Measurements from ENCODE around the gene CPXM2.

CPXM2 gene

DNA sequence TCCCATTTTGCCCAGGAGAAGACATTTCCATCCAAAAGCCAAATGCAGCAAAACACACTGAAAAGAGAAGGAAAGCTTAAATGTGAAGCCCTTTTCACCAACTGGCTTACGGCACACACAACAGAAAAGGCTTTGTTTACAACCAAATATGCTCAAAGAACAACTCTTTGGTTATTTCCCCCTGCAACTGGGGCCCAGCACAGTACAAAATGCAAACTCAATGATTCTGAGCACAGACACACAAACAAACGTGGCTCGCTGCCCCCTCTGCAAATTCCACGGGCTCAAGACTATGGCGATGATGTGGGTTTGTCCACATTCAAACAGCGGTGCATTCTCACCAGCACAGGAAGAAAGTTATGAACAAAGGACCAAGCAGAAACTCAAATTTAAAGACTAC, 5.3 kb downstream of the CPXM2 start:
- H3K4me3 ChIP-seq (ENCODE audit: low read depth, low read length) = no peak overlapping the region
- no peak for DNase-seq (ENCODE audit: low read depth)
- TF ChIP-seq, protein P1, sequence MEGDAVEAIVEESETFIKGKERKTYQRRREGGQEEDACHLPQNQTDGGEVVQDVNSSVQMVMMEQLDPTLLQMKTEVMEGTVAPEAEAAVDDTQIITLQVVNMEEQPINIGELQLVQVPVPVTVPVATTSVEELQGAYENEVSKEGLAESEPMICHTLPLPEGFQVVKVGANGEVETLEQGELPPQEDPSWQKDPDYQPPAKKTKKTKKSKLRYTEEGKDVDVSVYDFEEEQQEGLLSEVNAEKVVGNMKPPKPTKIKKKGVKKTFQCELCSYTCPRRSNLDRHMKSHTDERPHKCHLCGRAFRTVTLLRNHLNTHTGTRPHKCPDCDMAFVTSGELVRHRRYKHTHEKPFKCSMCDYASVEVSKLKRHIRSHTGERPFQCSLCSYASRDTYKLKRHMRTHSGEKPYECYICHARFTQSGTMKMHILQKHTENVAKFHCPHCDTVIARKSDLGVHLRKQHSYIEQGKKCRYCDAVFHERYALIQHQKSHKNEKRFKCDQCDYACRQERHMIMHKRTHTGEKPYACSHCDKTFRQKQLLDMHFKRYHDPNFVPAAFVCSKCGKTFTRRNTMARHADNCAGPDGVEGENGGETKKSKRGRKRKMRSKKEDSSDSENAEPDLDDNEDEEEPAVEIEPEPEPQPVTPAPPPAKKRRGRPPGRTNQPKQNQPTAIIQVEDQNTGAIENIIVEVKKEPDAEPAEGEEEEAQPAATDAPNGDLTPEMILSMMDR (conservative IDR thresholded peaks at IDR 0.05; ENCODE audit: low read depth, low read length) = no peak

DNA sequence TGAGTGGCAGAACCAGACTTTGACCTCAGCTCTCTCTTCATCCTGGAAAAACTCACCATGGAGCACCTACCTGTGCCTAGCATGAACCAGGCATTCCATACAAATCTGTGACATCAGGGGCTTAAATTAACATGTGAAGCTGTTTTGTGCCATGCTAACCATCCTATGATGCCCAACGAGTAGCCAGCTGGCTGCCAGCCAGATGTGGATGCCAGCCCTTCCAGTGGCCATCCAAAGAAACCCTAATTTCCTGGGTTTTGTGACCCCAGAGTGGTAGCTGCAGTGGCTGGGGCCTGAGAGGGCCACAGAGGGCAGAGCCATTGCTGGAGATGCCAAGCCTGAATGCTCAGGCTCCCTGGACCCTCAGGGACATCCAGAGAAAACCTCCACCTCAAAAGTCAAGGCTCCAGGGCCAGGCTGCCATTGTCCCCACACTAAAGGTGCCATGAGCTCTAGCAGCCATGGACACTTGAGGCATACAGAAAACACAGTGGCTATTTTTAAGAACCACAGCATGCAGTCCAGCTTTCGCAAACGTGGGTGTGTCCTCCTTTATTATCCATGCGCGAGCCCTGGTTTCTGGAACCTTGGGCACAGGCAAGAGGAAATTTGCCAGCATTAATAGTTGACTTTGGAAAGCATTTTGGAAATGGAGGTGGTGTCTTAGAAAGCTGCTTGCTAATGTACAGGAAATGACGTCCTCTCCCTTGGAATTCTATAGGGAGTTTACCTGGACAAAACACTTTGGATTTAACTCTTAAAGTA, 6.0 kb downstream of the CPXM2 start:
- no peak overlapping the region for H3K4me3 ChIP-seq (ENCODE audit: low read depth, low read length)
- DNase-seq (ENCODE audit: low read depth) = no peak
- TF ChIP-seq, protein P1 (conservative IDR thresholded peaks at IDR 0.05; ENCODE audit: low read depth, low read length) = no peak

DNA sequence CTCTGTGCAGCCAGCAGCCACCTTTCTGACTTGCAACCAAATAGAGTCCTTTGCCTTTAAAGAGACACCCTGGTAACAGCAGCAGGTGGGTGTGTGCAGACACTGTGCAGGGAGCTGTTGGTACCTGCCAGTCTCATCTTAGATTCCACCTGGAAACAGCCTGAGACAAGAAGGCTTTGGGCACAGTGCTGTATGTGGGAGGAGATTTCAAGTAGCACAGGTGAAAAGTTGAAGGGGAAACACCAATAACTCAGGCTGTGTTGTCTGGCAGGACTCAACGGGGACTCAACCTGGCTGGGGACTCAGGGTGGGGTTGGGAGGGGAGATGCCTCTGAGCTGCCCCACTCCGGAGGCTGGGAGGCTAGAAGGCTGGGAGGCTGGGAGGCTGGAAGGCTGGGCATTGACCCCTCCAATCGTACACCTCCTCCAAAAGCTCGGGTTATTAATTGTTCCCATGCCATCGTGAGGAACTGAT, 6.7 kb downstream of the CPXM2 start:
- TF ChIP-seq, protein P1 (conservative IDR thresholded peaks at IDR 0.05; ENCODE audit: low read depth, low read length) = no peak
- DNase-seq (ENCODE audit: low read depth) = no peak
- H3K4me3 ChIP-seq (ENCODE audit: low read depth, low read length) = no peak overlapping the region

DNA sequence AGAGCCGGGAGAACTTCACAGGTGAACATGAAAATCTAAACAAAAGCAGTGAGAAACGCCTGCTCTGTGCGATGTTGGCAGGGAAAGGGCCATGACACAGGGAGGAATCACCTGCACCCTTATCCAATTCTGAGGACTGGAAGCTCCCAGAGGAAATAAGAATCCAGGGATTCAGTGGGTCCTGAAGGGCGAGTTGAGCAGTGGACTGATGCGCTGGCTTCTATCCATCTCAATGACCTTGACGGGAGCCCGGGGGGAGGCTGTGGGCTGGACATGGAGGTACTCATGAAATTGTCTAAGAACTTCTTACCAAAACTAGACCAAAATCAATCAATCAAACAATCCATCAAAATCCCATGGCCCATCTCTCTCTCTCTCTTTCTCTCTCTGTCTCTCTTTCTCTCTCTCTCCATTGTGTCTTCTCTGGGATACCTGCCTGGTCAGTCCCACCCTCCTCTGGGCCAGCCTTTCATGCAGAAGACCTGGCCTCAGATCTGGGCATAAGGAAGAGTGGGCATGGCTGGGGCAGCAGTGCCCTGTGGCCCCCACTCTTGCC, 7.2 kb downstream of the CPXM2 start:
- TF ChIP-seq, protein P1 (conservative IDR thresholded peaks at IDR 0.05; ENCODE audit: low read depth, low read length) = no peak
- no peak overlapping the region for H3K4me3 ChIP-seq (ENCODE audit: low read depth, low read length)
- DNase-seq (ENCODE audit: low read depth) = no peak

DNA sequence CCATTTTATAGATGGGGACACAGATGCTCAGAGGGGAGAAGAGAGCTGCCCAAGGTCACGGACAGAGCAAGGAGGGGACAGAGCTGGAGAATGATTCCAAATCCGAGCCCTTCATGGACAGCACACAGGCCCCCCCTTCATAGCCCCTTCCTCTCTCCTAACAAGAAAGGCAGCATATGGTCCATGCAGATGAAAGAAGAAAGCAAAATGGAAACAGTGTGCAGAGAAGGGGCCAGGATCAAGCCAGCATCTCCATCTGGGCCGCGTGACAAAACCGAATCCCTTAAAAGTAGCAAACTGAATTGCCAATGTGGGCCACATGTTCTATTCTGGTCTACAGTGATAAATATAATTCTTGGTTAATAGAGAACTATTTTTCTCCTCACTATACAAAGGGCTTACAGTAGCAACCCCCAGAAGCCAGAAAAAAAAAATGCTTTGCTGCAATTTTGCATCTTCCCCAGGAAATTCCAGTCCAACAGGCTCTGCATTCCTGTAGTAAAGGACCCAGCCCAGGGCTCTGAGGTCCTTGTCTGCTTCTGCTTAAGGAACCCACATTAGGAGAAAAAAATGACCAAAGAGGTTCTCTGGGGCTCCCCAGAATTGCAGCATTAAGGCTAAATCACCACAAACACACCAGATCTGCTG, 7.8 kb downstream of the CPXM2 start:
- TF ChIP-seq, protein P1 (conservative IDR thresholded peaks at IDR 0.05; ENCODE audit: low read depth, low read length) = no peak

DNA sequence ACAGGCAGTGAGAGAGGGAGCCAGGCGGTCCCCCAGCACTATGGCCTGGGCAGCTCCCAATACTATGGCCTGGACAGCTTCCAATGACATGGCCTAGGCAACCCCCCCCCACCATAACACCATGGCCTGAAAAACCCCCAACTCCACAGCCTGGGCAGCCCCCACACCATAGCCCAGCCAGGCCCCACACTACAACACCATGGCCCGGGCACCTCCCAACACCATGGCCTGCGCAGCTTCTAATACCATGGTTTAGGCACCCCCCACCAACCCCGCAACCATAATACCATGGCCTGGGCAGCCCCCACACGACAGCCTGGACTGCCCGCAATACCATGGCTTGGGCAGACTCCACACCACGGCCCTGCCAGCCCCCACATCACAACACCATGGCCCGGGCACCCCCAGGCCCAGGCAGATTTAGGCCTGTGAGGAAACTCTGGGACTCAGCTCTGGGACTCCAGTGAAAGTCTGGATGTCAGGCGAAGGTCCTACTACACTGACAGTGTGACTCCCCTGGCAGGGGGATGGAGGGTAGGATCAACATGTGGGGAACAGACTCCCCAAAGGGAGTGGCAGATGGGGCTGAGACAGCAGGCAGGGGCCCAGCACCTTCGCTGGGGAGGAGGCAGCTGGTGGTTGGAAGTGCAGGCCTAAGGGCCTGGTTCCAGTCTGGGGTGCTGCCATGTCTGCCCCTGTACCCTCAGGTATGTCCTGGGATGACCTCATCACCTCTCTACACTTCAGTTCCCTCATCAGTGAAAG, 8.7 kb downstream of the CPXM2 start:
- TF ChIP-seq, protein P1 (conservative IDR thresholded peaks at IDR 0.05; ENCODE audit: low read depth, low read length) = no peak
- DNase-seq (ENCODE audit: low read depth) = no peak
- H3K4me3 ChIP-seq (ENCODE audit: low read depth, low read length) = no peak overlapping the region

More for the DNA sequence above, 7.8 kb downstream of the CPXM2 start:
- no peak overlapping the region for H3K4me3 ChIP-seq (ENCODE audit: low read depth, low read length)
- no peak for DNase-seq (ENCODE audit: low read depth)
